Measurements from ENCODE around the gene RAB40C. TPM values are rescaled to one million over a fixed set of nuclear protein-coding genes. Genes with fewer than 3 reads are reported as not detected.

Gene RAB40C
- total RNA-seq, 1 experiment from 2014 or later = 19.1 TPM

- Histone ChIP-seq H3K9me3 (no peaks in the 10 kb centered on the region), H3K36me3 (ENCODE audit: control insufficient read depth, insufficient read depth, low read length) (no peaks in the 10 kb centered on the region), H3K4me3 (ENCODE audit: low read depth, low read length) (no peak overlapping the region; the same call in 1 of the 2 replicates), H3K27me3 (replicated peaks; ENCODE audit: control insufficient read depth, insufficient read depth, low read length) (no peaks in the 10 kb centered on the region), H3K4me1 (no peaks in the 10 kb centered on the region)
- POLR2A ChIA-PET = no interaction called here
- TF ChIP-seq CTCF (IDR thresholded peaks at IDR 0.05; ENCODE audit: insufficient read depth in 1 of 2, low read depth in 1 of 2, low read length in 1 of 2, severe bottlenecking in 1 of 2, unreplicated experiment in 1 of 2) = no peak
- Mint-ChIP-seq H3K27ac (ENCODE audit: unreplicated experiment) (no peak overlapping the region), H3K4me3 (ENCODE audit: unreplicated experiment) (no peak overlapping the region), H3K27me3 (ENCODE audit: insufficient read depth, unreplicated experiment) (no peaks in the 10 kb centered on the region), H3K9me3 (ENCODE audit: unreplicated experiment) (no peaks in the 10 kb centered on the region), H3K4me1 (ENCODE audit: low read depth, unreplicated experiment) (no peaks in the 10 kb centered on the region), H3K36me3 (ENCODE audit: insufficient read depth, unreplicated experiment) (no peaks in the 10 kb centered on the region)
- CTCF ChIA-PET = no interaction called here
- intact Hi-C loops (cut with micrococcal nuclease; ENCODE audit: unreplicated experiment) = no loop called here
- BruUV-seq (replicated peaks) = no TSS peak
- DNase-seq = no peak
These were observed 29.0 kb upstream of the RAB40C start for GRCh38 chr16:560701-561412.

GRCh38 chr16:561413-561794 is 28.5 kb upstream of the RAB40C start:
- H3K36me3 ChIP-seq (ENCODE audit: control insufficient read depth, insufficient read depth, low read length) = no peaks in the 10 kb centered on the region
- no TSS peak for BruUV-seq (replicated peaks)
- no peak for DNase-seq
- no peaks in the 10 kb centered on the region for H3K27me3 ChIP-seq (replicated peaks; ENCODE audit: control insufficient read depth, insufficient read depth, low read length)
- H3K4me1 ChIP-seq = no peaks in the 10 kb centered on the region
- no peaks in the 10 kb centered on the region for H3K27me3 Mint-ChIP-seq (ENCODE audit: insufficient read depth, unreplicated experiment)
- no peaks in the 10 kb centered on the region for H3K4me1 Mint-ChIP-seq (ENCODE audit: low read depth, unreplicated experiment)
- H3K9me3 Mint-ChIP-seq (ENCODE audit: unreplicated experiment) = no peaks in the 10 kb centered on the region
- H3K9me3 ChIP-seq = no peaks in the 10 kb centered on the region
- peaks cover 1% of the 10 kb centered on the region for H3K36me3 Mint-ChIP-seq (ENCODE audit: insufficient read depth, unreplicated experiment)
- intact Hi-C loops (cut with micrococcal nuclease; ENCODE audit: unreplicated experiment) = no loop called here
- no peak for TF ChIP-seq CTCF (IDR thresholded peaks at IDR 0.05; ENCODE audit: insufficient read depth in 1 of 2, low read depth in 1 of 2, low read length in 1 of 2, severe bottlenecking in 1 of 2, unreplicated experiment in 1 of 2)
- H3K27ac Mint-ChIP-seq (ENCODE audit: unreplicated experiment) = no peak overlapping the region
- no peak overlapping the region for H3K4me3 ChIP-seq (ENCODE audit: low read depth, low read length)
- H3K4me3 Mint-ChIP-seq (ENCODE audit: unreplicated experiment) = no peak overlapping the region
- POLR2A ChIA-PET = no interaction called here
- CTCF ChIA-PET = no interaction called here

- Histone ChIP-seq H3K36me3 (ENCODE audit: control insufficient read depth, insufficient read depth, low read length) (no peaks in the 10 kb centered on the region), H3K4me1 (0 out of 2 replicates have a peak, but pooled peaks cover 3% of the 10 kb centered on the region), H3K9me3 (no peaks in the 10 kb centered on the region), H3K4me3 (ENCODE audit: low read depth, low read length) (no peak overlapping the region), H3K27me3 (replicated peaks; ENCODE audit: control insufficient read depth, insufficient read depth, low read length) (no peaks in the 10 kb centered on the region)
- Mint-ChIP-seq H3K9me3 (ENCODE audit: unreplicated experiment) (no peaks in the 10 kb centered on the region), H3K27me3 (ENCODE audit: insufficient read depth, unreplicated experiment) (no peaks in the 10 kb centered on the region), H3K4me3 (ENCODE audit: unreplicated experiment) (no peak overlapping the region), H3K27ac (ENCODE audit: unreplicated experiment) (no peak overlapping the region), H3K4me1 (ENCODE audit: low read depth, unreplicated experiment) (no peaks in the 10 kb centered on the region), H3K36me3 (ENCODE audit: insufficient read depth, unreplicated experiment) (peaks cover 5% of the 10 kb centered on the region)
- ChIA-PET POLR2A (no interaction called here), CTCF (no interaction called here)
- intact Hi-C loops (cut with micrococcal nuclease; ENCODE audit: unreplicated experiment) = no loop called here
- TF ChIP-seq CTCF (IDR thresholded peaks at IDR 0.05; ENCODE audit: insufficient read depth in 1 of 2, low read depth in 1 of 2, low read length in 1 of 2, severe bottlenecking in 1 of 2, unreplicated experiment in 1 of 2) = no peak
- BruUV-seq (replicated peaks) = no TSS peak
- DNase-seq = no peak
These were observed 27.6 kb upstream of the RAB40C start for GRCh38 chr16:561957-562938.

All from Caco-2 (cell line).